Activated CD4-positive, CD25-positive, alpha-beta regulatory T cell treated with anti-CD3 and anti-CD28 coated beads, Interleukin-2, amount 50 U/mL, for 24 hours (primary cell): ENCODE measurements around the gene LENG1.
A peak's percentile ranks its signal among the peaks of the same experiment; 100 is the strongest.

Experiments used
- ATAC-seq, 2 donors: fragments of 150-1000 bp; cut with Tn5 transposase; one replicate each; pipeline ENCODE4 v1.10.0; 2021; ENCODE audit warnings: mild to moderate bottlenecking in 1 of 2, moderate library complexity in 1 of 2

The LENG1 gene

DNA sequence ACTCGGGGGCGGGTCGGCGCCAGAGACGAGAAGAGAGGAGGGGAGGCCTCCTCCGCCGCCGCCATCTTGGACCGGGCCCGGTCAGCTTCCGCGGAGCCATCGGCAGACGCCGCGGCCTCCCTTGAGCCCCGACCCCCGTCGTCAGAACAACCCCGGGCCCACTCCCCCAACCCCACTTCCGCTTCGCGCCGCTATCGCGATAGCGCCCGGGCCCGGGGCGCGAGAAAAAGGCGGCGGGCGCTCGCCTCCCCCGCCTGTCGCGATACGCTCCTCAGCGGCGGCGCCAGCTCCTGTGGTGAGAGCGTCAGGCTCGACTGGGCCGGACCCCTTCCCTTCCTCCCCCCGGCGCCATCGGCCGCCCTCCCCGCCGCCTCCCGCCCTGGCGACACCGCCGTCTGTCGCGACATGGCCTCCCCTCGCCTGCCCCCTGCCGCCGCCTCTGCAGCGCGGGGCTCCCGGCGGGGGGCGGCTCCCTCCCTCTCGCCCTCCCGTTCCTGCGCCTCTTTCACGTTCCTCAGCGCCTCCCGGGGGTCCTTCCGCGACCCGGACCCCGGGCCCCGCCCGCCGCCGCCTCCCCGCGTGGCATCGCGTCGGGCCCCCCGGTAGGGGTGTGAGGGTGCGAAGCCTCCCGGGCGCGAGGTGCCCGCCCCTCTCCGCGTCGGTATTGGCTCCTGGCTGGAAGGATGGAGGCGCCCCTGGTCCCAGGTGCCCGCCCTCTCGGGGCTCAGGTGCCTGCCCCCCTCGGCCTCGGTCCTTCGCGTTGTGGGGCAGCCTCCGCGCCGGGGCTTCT, 21.6 kb downstream of the LENG1 start, which contains the start of gene CNOT3:
Gene CNOT3, plus strand, starts transcription at position 64 of the 790 bp plus-strand sequence. CDS start 5,217 bp downstream, outside the sequence.
- ATAC-seq, result no peak

DNA sequence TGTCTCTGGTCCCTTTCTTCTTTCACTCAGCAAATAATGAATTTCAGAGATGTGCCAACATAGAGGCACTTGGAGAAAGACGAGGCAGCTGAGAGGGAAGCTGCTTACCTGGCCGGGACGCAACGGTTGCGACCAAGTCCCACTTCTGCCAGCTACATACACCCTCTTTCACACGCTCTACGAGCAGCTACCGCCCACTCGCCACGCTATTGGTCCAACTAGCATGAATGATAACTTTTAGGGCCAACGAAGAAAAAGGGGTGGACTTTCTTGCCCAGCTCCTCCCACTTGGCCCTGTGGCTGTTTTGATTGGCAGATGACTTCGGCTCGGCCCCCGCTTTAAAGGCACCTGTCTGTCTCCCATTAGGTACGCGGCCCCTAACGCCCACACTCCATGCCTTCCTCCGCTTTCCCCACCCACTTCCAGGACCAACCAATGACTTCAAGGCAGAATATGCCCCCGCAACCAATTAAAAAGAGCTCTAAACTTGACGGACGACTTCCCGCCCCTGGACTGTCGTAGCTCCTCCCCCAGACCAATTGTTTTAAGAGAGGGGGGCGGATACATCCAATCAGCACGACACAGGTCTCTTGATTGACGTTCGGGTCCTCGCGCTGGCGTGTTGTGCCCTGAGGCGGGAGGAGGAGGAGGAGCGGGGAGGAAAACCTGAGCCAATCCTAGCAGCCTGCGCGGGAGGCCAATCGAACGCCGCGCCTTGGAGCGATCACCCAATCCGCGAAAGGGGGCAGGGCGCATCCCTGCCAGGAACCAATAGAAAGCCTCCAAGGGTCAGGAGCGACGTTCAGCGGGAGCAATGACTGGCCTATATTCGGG, 22.4 kb downstream of the LENG1 start:
- peak; percentile 85 to 87 for ATAC-seq

DNA sequence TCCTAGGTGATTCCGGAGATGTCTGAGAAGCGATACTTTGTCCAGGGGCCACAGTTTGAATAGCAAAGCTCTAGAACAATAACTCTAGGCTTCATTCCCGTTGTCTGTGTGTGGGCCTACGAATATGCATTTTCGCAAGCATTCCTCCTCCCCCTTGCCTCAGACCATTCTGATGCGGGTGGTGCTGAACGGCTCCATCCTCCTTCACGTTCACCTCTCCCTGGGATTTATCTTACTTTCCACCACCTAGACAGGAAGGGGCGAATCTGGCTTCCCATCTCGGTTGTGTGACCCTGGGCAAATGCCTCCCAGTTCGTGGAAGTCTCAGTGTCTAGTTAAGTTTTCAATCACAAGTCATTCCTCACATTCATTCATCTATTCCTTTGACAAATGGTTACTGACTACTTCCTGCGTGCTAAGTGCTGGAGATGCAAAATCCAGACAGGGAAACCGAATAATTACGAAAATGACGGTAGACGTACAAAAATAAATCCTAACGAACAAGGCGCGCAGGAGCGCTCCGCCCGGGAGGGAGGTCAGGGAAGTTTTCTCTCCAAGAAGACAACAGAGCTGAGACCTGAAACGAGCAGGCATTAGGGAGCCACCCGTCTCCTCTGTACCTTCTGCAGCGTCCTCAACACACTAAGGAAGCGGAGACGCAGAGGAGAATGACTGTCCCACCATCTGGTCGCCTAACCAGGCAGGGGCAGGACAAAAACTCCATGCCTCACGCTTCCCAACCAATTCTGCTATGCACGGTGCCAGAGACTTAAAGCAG, 23.2 kb downstream of the LENG1 start:
- ATAC-seq, result no peak

DNA sequence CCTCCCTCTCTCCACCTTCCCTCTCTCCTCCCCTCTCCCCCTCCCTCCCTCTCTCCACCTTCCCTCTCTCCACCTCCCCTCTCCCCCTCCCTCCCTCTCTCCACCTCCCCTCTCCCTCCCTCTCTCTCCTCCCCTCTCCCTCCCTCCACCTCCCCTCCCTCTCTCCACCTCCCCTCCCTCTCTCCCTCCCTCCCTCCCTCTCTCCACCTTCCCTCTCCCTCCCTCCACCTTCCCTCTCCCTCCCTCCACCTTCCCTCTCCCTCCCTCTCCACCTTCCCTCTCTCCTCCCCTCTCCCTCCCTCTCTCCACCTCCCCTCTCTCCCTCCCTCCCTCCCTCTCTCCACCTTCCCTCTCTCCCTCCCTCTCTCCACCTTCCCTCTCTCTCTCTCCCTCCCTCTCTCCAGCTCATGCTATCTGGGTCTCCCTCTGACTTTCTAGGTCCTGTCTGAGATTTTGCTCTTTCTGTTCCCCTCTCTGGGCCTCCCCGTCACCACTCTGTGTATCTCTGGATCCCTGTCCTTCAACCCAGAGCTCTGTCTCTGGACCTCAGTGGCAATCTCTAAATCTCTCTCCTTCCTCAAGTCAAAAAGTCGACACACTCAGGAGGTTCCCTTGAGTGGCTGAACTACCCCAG, 25.4 kb downstream of the LENG1 start:
- no peak for ATAC-seq

DNA sequence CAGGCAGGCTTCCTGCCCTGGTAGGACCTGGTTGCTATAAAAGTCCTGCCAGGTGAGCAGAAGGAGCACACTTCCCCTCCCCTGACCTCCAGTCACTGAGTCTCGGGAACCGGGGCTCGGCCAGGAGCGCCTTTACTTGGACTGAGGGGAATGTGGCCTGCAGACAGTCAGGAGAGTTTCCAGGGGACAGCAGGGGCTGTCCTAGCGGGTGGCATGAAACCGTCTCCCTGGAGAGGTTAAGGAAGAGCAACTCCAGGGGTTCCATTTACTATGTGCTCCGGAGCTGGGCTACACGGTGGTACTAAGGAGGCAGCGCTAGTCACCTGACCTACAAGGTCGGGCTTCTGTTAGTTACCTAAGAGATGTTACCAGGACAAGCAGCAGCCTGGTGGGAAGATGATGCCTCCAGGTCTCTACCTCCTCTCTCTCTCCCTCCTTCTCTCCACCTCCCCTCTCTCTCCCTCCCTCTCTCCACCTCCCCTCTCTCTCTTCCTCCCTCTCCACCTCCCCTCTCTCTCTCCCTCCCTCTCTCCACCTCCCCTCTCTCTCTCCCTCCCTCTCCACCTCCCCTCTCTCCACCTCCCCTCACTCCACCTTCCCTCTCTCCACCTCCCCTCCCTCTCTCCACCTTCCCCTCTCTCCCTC, 26.1 kb downstream of the LENG1 start:
- ATAC-seq, result no peak

DNA sequence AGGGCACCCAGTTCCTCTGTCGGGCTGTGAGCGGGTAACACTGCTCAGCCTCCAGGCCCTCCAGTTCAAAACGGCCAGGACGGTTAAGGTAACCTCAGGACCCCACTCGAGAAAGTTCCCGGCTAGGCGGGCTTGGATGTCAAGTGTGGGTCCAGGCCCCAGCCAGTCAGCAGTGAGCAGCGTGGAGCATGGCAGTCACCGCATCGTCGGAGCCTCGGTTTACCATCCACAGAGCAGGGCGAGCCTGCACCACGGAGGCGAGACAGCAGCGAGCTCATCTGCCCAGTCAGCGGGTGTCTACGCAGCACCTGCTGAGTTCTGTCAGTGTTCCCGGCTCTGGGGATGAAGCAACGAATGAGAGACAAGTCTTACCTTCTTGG, 29.9 kb downstream of the LENG1 start:
- ATAC-seq, result no peak

DNA sequence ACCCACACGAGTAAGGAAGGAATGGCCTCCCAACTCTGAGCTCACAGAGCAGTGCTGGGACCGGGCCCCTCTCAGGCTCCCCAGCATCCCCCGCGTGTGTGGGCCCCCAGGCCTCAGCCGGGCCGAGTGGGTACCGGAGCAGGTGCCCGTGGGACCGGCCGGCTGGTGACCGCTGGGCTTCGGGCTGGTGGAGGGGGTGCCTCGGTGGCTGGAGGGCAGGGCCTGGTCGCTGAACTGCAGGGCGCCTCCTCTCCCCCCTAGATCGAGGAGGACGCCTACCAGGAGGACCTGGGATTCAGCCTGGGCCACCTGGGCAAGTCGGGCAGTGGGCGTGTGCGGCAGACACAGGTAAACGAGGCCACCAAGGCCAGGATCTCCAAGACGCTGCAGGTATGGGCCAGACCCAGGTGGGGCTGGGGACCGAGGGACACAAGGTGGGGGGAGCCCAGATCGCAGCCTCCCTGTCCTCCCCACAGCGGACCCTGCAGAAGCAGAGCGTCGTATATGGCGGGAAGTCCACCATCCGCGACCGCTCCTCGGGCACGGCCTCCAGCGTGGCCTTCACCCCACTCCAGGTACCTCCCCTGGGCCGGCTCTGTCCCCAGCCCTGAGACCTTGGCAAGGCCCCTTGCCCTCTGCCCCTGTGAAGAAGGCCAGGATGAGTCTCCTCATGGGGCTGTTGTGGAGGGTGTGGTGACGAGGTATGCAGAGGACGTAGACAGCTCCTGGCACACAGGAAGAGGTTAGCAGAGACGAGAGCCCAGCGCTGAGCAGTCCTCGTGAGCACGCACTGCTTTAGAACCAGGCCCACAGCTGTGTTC, 30.5 kb downstream of the LENG1 start:
- ATAC-seq, result no peak

DNA sequence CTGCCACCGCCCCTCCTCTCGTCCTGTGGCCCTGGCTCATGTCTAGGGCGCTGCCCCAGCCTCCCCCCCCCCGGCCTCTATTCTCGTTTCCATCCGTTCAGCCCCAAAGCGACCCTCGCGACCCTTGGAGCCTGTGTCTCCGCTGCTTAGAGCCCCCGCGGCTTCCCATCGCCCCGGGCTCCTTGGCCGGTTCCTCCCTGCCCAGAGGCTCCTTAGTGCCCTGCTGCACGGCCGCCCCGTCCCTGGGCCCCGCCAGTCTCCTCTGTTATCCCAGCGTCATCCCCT, 31.1 kb downstream of the LENG1 start:
- no peak for ATAC-seq

DNA sequence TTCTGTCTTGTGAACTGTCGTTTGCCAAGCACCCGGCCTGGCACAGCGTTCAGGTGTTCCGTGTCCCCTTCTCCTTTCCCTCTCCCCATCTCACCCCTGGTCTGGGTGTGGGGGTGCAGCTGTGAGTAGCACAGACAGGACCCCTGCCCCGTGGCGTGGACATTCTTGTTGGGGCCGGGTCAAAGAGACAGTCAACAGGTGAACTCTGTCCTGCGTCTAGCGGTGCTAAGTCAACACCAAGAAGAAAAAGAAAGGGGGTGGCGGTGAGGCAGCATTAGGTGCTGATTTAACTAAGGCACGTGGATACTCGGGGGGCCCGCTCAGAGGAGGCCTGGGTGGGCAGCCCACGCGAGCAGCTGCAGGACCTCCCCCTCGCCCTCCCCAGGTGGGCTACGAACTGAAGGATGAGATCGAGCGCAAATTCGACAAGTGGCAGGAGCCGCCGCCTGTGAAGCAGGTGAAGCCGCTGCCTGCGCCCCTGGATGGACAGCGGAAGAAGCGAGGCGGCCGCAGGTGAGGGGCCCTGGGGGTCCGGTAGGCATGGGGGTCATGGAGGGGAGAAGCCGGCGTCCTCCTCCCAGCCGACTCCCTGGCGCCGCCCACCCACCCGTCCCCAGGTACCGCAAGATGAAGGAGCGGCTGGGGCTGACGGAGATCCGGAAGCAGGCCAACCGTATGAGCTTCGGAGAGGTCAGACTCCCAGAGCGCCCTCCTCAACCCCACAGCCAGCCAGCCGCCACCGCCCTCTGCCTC, 31.7 kb downstream of the LENG1 start:
- no peak for ATAC-seq

DNA sequence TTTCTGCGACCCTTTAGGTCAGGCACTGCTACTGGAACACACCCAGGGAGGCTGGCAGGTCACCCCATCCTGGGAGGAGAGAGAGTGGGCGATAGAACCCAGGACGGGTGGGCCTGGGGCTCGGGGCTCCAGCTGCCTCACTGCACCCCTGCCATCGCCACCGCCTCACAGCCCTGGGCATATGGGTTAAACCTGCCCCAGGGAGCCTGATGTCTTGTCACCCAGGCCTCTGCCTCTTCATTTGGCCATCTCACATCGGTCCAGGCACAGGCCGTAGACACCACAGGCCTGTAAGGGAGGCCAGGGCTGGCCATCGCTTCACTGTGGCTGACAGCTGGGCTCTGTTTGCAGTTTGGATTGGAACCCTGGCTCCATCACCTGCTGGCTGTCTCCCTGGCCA, 33.8 kb downstream of the LENG1 start:
- ATAC-seq, result no peak

DNA sequence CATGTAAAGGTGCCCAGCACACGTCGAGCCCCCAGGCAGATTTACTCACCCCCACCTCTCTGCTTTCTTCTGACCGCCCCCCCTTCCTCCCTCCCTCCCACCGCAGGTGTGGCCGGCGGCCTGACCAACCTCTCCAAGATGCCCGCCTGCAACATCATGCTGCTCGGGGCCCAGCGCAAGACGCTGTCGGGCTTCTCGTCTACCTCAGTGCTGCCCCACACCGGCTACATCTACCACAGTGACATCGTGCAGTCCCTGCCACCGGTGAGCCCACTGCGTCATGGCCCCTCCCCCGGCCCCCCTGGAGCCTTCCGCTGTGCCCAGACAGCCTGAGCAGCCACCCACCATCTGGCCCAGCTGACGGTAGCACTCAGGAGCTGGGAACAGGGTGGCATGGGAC, 35.1 kb downstream of the LENG1 start:
- no peak for ATAC-seq

DNA sequence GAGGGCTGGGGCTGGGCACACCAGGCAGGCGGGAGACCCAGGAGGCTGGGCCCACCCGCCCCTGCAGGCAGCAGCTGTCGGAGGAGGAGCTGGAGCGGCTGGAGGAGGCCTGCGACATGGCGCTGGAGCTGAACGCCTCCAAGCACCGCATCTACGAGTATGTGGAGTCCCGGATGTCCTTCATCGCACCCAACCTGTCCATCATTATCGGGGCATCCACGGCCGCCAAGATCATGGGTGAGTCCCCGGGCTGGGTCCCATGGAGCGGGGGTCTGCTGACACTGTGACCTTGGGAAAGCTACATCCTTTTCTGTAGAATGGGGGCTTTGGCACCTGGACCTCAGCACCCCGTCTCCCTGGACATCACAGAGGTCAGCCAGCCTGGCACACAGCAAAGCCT, 35.8 kb downstream of the LENG1 start:
- no peak for ATAC-seq

DNA sequence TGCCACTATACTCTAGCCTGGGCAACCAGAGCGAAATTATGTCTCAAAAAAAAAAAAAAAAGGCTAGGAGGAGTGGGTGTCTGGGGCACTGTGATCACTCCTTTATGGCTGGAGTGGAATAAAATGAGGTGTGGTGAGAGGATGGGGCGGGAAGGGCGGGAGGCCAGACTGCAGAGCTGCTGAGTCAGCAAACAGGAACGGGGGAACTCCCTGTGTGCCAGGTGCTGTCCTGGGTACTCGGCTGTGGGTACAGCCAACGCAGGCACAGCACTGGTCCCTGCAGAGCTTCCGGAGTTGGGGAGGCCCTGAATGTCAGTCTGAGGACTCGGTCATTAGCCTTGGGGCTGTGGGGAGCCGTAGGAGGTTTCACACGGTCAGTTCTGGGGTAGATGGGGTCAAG, 38.3 kb downstream of the LENG1 start:
- ATAC-seq, result no peak

DNA sequence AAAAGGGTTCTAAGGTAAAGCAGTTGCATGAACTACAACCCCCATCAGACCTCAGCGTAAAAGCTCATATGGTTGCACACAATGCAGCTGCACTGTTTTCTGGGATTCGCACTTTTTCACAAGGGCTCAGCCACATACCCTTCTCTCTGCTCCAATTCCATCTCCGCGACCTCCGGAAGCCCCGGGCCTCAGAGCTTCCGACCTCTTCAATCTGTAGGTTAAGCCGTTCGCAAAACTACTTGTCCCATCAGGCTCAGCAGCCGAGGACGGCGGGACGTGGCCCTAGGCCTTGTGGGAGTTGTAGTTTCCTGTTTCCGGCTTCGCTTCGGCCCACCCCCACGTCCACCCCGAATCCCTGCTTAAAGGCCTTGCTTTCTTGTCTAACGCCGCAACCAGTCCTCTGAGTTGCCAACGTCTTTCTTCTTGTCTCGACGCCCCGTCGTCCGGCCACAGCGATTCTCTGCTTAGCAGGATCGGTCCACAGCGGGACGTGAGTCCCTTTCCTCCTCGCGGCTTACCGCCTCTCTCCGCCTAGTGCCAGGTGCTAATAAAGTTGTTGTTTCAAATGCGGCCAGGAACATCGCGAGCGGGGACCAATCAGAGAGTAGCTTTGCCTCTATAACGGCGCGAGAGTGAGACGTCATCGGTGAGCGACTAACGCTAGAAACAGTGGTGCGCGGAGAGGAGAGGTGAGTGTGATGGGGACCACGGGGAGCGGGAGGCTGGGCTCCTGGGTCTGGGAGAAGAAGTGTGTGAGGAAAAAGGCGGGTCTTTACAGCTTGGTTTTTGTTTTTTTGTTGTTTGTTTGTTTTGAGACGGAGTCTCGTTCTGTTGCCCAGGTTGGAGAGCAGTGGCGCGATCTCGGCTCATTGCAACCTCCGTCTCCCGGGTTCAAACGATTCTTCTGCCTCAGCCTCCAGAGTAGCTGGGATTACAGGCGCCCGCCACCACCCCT, 44.1 kb downstream of the LENG1 start, which contains the start of the genes PRPF31 and TFPT:
Gene PRPF31, plus strand, starts transcription at position 646 of the 955 bp plus-strand sequence. CDS start 2,525 bp downstream, outside the sequence.
Gene TFPT, minus strand, starts transcription at position 549 of the 955 bp plus-strand sequence. Its CDS starts 388 bp downstream, at position 161.
- ATAC-seq, result peak; percentile 93 to 94

DNA sequence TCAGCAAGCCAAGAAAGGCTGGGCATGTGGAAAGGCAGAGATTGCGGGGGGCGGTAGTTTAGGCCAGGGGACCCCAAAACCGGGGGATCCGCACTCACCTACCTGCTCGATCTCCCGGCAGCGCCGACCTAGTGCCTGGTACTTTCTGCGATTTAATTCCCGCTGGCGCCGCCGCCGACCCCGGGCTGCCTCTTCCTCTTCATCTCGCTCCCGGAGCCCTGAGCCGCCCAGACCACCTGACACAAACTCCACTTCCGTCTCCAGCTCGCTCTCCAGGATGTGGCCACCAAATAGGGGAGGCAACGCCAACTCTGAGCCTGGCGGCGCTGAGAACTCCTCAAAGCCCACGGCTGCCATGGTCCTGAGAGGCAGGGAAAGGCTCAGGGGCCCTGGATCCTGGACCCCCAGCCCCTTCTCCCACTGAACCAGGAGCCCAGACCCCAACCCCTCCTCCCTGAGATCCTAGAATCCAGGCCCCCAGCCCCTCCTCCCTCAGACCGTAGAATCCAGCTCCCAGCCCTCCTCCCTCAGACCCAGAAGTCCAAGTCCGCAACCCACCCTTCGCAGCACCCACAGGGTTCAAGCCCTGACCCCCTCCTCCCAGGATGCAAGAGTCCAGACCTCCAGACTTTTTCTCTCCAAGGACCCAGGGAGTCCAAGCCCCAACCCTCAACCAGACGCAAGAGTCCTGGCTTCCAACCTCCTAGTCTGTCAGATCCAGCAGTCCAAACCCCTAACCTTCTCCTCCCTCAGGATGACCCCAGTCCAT, 45.0 kb downstream of the LENG1 start:
- ATAC-seq, result peak; percentile 9 to 26

DNA sequence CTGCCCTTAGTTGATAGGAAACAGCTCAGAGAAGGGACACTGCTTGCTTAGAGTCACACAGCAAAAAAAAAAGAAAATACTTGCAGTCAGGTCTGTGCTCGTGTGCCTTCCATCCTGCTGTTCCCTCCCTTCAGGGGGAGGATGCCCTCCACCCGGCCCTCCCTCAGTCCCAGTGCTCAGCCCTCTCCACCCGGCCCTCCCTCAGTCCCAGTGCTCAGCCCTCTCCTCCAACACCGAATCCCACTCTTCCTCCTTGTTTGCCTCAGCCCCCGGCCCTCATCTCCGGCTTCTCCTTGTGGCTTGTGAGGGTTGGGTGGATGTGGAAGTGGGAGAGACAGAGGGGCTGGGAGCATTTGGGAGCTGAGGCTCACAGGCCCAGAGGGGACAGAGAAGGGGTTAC, 49.9 kb downstream of the LENG1 start:
- no peak for ATAC-seq

DNA sequence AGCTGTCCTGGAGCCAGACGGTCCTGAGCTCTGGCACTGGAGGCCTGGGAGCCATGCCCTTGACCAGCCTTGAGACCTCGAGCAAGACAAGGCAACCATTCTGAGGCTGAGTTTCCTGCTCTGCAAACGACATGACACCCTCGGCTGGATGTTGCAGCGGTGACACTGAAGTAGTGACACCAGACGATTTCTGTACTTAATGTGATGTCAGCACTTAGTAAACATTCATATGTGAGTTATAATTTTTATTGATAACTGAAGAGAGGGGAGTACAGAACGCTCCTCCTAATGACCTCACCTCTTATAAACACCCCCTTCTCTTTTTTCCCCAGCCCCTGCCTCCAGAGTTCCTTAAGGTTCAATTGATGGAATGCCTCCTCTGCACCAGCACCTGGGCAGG, 51.0 kb downstream of the LENG1 start:
- ATAC-seq, result no peak

DNA sequence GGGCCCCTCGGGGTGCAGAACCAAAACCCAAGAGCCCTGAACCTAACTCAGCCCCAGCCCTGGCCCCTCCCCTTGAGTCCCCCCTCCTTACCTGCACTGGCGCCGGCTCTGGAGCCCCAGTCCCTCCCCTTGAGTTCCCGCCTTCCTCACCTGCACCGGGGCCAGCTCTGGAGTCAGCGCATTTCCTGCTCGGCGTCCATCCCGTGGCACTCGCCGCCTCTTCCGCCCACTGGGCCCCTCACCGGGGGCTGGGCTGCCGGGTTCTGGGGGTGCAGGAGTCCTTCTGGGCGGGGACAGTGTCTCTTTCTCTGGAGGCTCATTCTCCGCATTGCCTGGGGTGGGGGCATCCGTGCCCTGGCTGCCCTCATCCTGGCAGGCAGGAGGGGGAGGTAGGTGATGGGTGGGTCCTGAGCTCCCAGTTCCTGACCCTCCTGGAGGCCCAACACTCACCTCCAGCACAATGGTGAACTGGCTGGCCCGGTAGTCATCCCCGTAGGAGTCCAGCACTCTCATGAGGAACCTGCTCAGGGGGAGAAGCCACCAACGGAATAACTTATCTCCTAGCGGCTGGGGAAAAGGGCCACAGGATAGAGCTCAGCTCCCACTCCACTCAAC, 51.5 kb downstream of the LENG1 start:
- ATAC-seq, result no peak
